Measurements from ENCODE around the gene HCRTR1. TPM values are rescaled to one million over a fixed set of nuclear protein-coding genes. Genes with fewer than 3 reads are reported as not detected.
A peak's percentile ranks its signal among the peaks of the same experiment; 100 is the strongest.

The HCRTR1 gene
- total and polyA plus RNA-seq, 11 donors = 0.21 to 0.82 (median 0.30) TPM; not detected in 4

DNA sequence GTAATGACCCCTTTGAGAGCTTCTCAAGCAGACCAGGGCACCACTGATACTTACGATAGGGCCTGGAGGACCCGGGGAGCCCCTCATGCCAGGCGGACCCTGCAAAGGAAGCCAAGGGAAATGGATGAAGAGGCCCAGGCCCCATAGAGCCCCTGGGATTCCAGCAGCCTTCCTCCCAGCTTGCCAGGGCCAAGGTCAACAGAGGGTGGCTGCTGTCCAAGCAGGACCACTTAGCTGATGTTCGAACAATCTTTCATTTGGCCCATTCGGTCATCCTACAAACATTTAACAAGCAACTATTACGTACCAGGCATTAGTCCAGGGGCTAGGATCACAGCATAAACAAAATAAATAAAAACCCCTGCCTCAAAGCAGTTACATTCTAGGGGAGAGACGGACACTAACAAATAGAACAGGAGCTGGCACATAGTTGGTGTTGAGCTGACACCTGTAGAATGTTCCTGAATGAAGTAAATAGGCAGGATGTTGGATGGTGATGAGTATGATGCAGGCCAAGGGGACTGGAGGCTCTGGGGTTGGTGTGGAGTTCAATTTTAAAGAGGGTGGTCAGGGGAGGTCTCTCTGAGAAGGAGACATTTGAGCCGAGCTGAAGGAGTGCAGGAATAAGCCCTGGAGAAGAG lies 54.2 kb downstream of the HCRTR1 start:
- intact Hi-C loops (cut with DNase I) = loop anchor here in 5 of 10 donors (2.0 to 5.0 kb wide), 3 partner anchors 41 to 46 kb away; no protein-coding TSS in a partner anchor
- H3K4me3 ChIP-seq = no peak overlapping the region
- no peaks in the 10 kb centered on the region for H3K9me3 ChIP-seq
- no peaks in the 10 kb centered on the region for H3K36me3 ChIP-seq
- peaks cover 0 to 4% (median 0%) of the 10 kb centered on the region in 9 donors for H3K27me3 ChIP-seq
- DNase-seq = no peak
- ATAC-seq = no peak
- peaks cover 0 to 88% (median 48%) of the 10 kb centered on the region in 12 donors for H3K4me1 ChIP-seq
- peak overlapping the region in 6 of 12 donors; percentile 6 to 82 (median 76) for H3K27ac ChIP-seq
- no peak for TF ChIP-seq POLR2A (IDR thresholded peaks at IDR 0.05)
- TF ChIP-seq, protein P1, sequence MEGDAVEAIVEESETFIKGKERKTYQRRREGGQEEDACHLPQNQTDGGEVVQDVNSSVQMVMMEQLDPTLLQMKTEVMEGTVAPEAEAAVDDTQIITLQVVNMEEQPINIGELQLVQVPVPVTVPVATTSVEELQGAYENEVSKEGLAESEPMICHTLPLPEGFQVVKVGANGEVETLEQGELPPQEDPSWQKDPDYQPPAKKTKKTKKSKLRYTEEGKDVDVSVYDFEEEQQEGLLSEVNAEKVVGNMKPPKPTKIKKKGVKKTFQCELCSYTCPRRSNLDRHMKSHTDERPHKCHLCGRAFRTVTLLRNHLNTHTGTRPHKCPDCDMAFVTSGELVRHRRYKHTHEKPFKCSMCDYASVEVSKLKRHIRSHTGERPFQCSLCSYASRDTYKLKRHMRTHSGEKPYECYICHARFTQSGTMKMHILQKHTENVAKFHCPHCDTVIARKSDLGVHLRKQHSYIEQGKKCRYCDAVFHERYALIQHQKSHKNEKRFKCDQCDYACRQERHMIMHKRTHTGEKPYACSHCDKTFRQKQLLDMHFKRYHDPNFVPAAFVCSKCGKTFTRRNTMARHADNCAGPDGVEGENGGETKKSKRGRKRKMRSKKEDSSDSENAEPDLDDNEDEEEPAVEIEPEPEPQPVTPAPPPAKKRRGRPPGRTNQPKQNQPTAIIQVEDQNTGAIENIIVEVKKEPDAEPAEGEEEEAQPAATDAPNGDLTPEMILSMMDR (IDR thresholded peaks at IDR 0.05) = no peak
- 50 to 64% (median 60%) methylated on average over 8 of the region's 8 CpGs for WGBS, 4 donors

DNA sequence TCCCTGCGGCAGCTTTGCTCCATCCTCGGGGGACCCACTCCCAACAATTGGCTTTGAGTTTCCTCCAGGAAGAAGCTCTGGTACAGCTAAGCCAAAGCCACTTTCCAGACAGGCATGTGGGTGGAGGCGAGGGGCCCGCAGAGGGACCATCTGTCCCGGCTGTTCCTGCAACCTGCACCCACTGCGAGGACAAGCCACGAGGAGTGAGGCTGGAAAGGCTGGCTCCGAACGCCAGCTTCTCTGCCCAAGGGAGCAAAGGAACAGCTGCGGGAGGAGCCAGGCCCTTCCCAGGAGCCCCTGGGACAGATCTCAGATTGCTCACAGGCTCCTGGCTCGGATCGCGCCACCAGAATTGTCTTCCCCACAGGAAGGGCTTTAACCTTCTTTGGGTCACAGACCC lies 55.5 kb downstream of the HCRTR1 start:
- Histone ChIP-seq H3K27me3 (peaks cover 0 to 4% (median 0%) of the 10 kb centered on the region in 9 donors), H3K9me3 (no peaks in the 10 kb centered on the region), H3K4me3 (no peak overlapping the region), H3K27ac (peak overlapping the region in 9 of 12 donors; percentile 10 to 82 (median 58)), H3K36me3 (no peaks in the 10 kb centered on the region), H3K4me1 (peaks cover 0 to 84% (median 43%) of the 10 kb centered on the region in 12 donors)
- DNase-seq = peak in 4 of 5 donors; percentile 35 to 67 (median 55)
- WGBS, 4 donors = 18 to 22% (median 20%) methylated on average over 10 to 13 of the region's 13 CpGs
- ATAC-seq = peak in 3 of 4 donors; percentile 5 to 27 (median 25)
- intact Hi-C loops (cut with DNase I) = loop anchor here in 3 of 10 donors (5.0 kb wide), 2 partner anchors 39 to 44 kb away; no protein-coding TSS in a partner anchor
- TF ChIP-seq, protein P1 (IDR thresholded peaks at IDR 0.05) = no peak
- no peak for TF ChIP-seq POLR2A (IDR thresholded peaks at IDR 0.05)

DNA sequence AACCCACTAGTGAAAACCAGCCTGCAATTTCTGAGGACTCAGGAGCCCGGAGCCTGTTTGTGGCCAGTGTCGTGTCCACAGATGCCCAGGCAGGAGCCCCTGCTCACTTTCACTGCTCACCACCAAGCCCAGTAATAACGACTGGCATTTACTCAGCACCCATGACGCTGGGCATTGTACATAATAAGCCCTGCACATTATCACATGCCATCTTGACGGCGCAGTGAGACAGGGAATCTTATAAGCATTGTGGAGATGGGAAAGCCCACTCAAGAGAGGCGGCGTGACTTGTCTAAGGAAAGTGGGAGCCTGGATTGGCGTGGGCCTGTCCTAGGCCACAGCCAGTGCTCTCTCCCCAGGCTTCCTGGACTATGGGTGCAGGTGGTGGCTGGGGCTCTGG lies 55.9 kb downstream of the HCRTR1 start:
- DNase-seq (no peak), ATAC-seq (no peak)
- Histone ChIP-seq H3K9me3 (no peaks in the 10 kb centered on the region), H3K4me3 (no peak overlapping the region), H3K36me3 (no peaks in the 10 kb centered on the region), H3K27me3 (peaks cover 0 to 4% (median 0%) of the 10 kb centered on the region in 9 donors), H3K27ac (peak overlapping the region in 9 of 12 donors; percentile 10 to 82 (median 58)), H3K4me1 (peaks cover 0 to 80% (median 43%) of the 10 kb centered on the region in 12 donors)
- intact Hi-C loops (cut with DNase I) = loop anchor here in 3 of 10 donors (5.0 kb wide), 2 partner anchors 39 to 44 kb away; no protein-coding TSS in a partner anchor
- TF ChIP-seq POLR2A (IDR thresholded peaks at IDR 0.05) = no peak
- TF ChIP-seq, protein P1 (IDR thresholded peaks at IDR 0.05) = no peak
- WGBS, 4 donors = 80 to 91% (median 85%) methylated on average over 9 of the region's 9 CpGs

DNA sequence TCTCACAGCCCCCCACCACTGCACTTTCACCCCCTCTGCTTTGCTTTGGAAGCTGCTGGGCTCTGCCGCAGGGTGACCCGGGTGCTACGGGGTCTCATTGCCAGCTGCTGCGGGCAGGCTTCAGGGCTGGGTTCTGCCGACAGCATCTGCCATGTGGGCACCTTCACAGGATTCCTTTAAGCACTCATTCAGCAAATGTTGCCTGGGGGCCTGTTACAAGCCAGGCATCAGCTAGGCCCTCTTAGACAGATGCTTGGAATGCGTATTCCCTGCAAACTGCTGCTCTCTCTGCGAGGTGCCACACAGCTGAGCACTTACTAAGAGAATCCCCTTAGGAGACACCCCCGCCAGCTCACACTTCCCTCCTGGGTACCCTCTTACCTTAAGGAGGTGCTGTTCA lies 57.1 kb downstream of the HCRTR1 start:
- DNase-seq (no peak), ATAC-seq (no peak)
- Histone ChIP-seq H3K27ac (peak overlapping the region in 8 of 12 donors; percentile 28 to 82 (median 53)), H3K4me1 (peaks cover 0 to 68% (median 37%) of the 10 kb centered on the region in 12 donors), H3K27me3 (peaks cover 0 to 4% (median 0%) of the 10 kb centered on the region in 9 donors), H3K4me3 (peak overlapping the region in 2 of 12 donors; percentile 19 to 21), H3K9me3 (no peaks in the 10 kb centered on the region), H3K36me3 (peaks cover 0 to 8% (median 0%) of the 10 kb centered on the region in 9 donors)
- 69 to 75% (median 71%) methylated on average over 7 to 8 of the region's 8 CpGs for WGBS, 4 donors
- intact Hi-C loops (cut with DNase I) = loop anchor here in 3 of 10 donors (5.0 kb wide), 2 partner anchors 38 to 43 kb away; no protein-coding TSS in a partner anchor
- TF ChIP-seq, protein P1 (IDR thresholded peaks at IDR 0.05) = no peak
- no peak for TF ChIP-seq POLR2A (IDR thresholded peaks at IDR 0.05)

Measured in heart left ventricle (tissue), 16 donors.